ENCODE data around the gene NCKAP1.

The NCKAP1 gene

GRCh38 chr2:183014005-183014404 is 24.3 kb downstream of the NCKAP1 start:
- DNase-seq: no peak
- Histone ChIP-seq H3K36me3 (no peaks in the 10 kb centered on the region), H3K27me3 (no peaks in the 10 kb centered on the region), H3K9me3 (no peaks in the 10 kb centered on the region), H3K4me1 (no peaks in the 10 kb centered on the region), H3K4me3 (ENCODE audit: low read depth, low read length) (no peak overlapping the region)
- TF ChIP-seq CTCF (IDR thresholded peaks at IDR 0.05; ENCODE audit: low read depth, low read length): no peak

GRCh38 chr2:183011743-183012142 is 26.5 kb downstream of the NCKAP1 start:
- Histone ChIP-seq H3K36me3 (no peaks in the 10 kb centered on the region), H3K4me1 (no peaks in the 10 kb centered on the region), H3K27me3 (no peaks in the 10 kb centered on the region), H3K4me3 (ENCODE audit: low read depth, low read length) (no peak overlapping the region), H3K9me3 (no peaks in the 10 kb centered on the region)
- no peak for DNase-seq
- no peak for TF ChIP-seq CTCF (IDR thresholded peaks at IDR 0.05; ENCODE audit: low read depth, low read length)

- Histone ChIP-seq H3K9me3 (no peaks in the 10 kb centered on the region), H3K4me3 (ENCODE audit: low read depth, low read length) (no peak overlapping the region), H3K27me3 (no peaks in the 10 kb centered on the region), H3K4me1 (no peaks in the 10 kb centered on the region), H3K36me3 (no peaks in the 10 kb centered on the region)
- peak; percentile 16 for DNase-seq
- no peak for TF ChIP-seq CTCF (IDR thresholded peaks at IDR 0.05; ENCODE audit: low read depth, low read length)
Observed at GRCh38 chr2:183010112-183010511, 28.1 kb downstream of the NCKAP1 start.

- Histone ChIP-seq H3K4me1 (no peaks in the 10 kb centered on the region), H3K36me3 (no peaks in the 10 kb centered on the region), H3K27me3 (no peaks in the 10 kb centered on the region), H3K9me3 (no peaks in the 10 kb centered on the region), H3K4me3 (ENCODE audit: low read depth, low read length) (no peak overlapping the region)
- no peak for TF ChIP-seq CTCF (IDR thresholded peaks at IDR 0.05; ENCODE audit: low read depth, low read length)
- no peak for DNase-seq
Observed at GRCh38 chr2:183009249-183009899, 28.9 kb downstream of the NCKAP1 start.

GRCh38 chr2:183001948-183002347 is 36.3 kb downstream of the NCKAP1 start:
- DNase-seq: no peak
- no peak for TF ChIP-seq CTCF (IDR thresholded peaks at IDR 0.05; ENCODE audit: low read depth, low read length)
- Histone ChIP-seq H3K4me3 (ENCODE audit: low read depth, low read length) (no peak overlapping the region), H3K27me3 (no peaks in the 10 kb centered on the region), H3K9me3 (no peaks in the 10 kb centered on the region), H3K4me1 (no peaks in the 10 kb centered on the region), H3K36me3 (peaks cover 3% of the 10 kb centered on the region; the same call in 1 of the 2 replicates)

- no peaks in the 10 kb centered on the region for H3K4me1 ChIP-seq
- no peak overlapping the region for H3K4me3 ChIP-seq (ENCODE audit: low read depth, low read length)
- no peak for DNase-seq
- H3K27me3 ChIP-seq: no peaks in the 10 kb centered on the region
- no peaks in the 10 kb centered on the region for H3K9me3 ChIP-seq
- peaks cover 3% of the 10 kb centered on the region; the same call in 1 of the 2 replicates for H3K36me3 ChIP-seq
- TF ChIP-seq CTCF (IDR thresholded peaks at IDR 0.05; ENCODE audit: low read depth, low read length): no peak
Observed at GRCh38 chr2:183000846-183001245, 37.4 kb downstream of the NCKAP1 start.

Measured in BE2C (cell line).